ENCODE results near the gene KIAA0319L.

- TF ChIP-seq CTCF (IDR thresholded peaks at IDR 0.05; ENCODE audit: low read depth, low read length, missing input control) (peak; percentile 65), RAD21 (IDR thresholded peaks at IDR 0.05) (peak; percentile 76 to 87), TAF1 (conservative IDR thresholded peaks at IDR 0.05) (no peak), HNF4G (IDR thresholded peaks at IDR 0.05) (no peak), SP1 (IDR thresholded peaks at IDR 0.05) (no peak), MAX (IDR thresholded peaks at IDR 0.05) (no peak), YY1 (IDR thresholded peaks at IDR 0.05) (no peak), JUND (IDR thresholded peaks at IDR 0.05) (no peak)
Measured at GRCh38 chr1:35564037-35564883, 7.1 kb upstream of the KIAA0319L start.

Measured in liver (tissue), 3 donors.